HepG2 (cell line): ENCODE results near the gene AHSA1. TPM values are rescaled to one million over a fixed set of nuclear protein-coding genes. Genes with fewer than 3 reads are reported as not detected.
A peak's percentile ranks its signal among the peaks of the same experiment; 100 is the strongest.

ENCODE experiments used
- CCAR2 ChIP-seq: fragments of 200-400 bp; formaldehyde crosslinking; optimal IDR thresholded peaks from 2 replicates; pipeline ENCODE3; 2018; ENCODE audit warnings: low read depth, mild to moderate bottlenecking, low read length, moderate library complexity
- CREB3 ChIP-seq: sonication (generic); formaldehyde crosslinking; IDR thresholded peaks from 2 replicates; pipeline ENCODE4 v1.5.0; 2020; ENCODE audit warnings: missing genetic modification reagents
- HMG20A ChIP-seq: IDR thresholded peaks from 2 replicates; pipeline ENCODE4 v1.6.1; 2016; ENCODE audit warnings: borderline replicate concordance
- HMGXB3 ChIP-seq: sonication (generic); formaldehyde crosslinking; IDR thresholded peaks from 2 replicates; pipeline ENCODE4 v1.4.0; 2020; ENCODE audit warnings: missing genetic modification reagents, borderline replicate concordance
- MAFF ChIP-seq: IDR thresholded peaks from 2 replicates; pipeline ENCODE4 v1.6.1; 2011; ENCODE audit warnings: low read depth, low read length, improper control_type of control experiment
- NCOR1 ChIP-seq: fragments of 200-600 bp; sonication (generic); IDR thresholded peaks from 2 replicates; pipeline ENCODE4 v1.7.0; 2017; ENCODE audit warnings: antibody characterized with exemption, low read length, borderline replicate concordance
- PHF20 ChIP-seq: sonication (generic); formaldehyde crosslinking; IDR thresholded peaks from 2 replicates; pipeline ENCODE4 v1.5.0; 2020; ENCODE audit warnings: mild to moderate bottlenecking, missing genetic modification reagents
- POLR2AphosphoS5 ChIP-seq: IDR thresholded peaks from 2 replicates; pipeline ENCODE4 v1.6.1; 2012; ENCODE audit warnings: low read depth, low read length
- ZNF205 ChIP-seq: IDR thresholded peaks from 2 replicates; pipeline ENCODE4 v1.6.1; 2018; ENCODE audit warnings: missing biosample characterization, missing genetic modification reagents
- ZNF24 ChIP-seq: fragments of 450-650 bp; IDR thresholded peaks from 2 replicates; pipeline ENCODE4 v1.6.1; 2017; ENCODE audit warnings: antibody characterized with exemption, mild to moderate bottlenecking
- ZNF317 ChIP-seq: sonication (generic); formaldehyde crosslinking; IDR thresholded peaks from 2 replicates; pipeline ENCODE4 v1.5.0; 2020; ENCODE audit warnings: mild to moderate bottlenecking, missing genetic modification reagents
- ZNF564 ChIP-seq: sonication (generic); formaldehyde crosslinking; IDR thresholded peaks from 2 replicates; pipeline ENCODE4 v1.8.1; 2023; ENCODE audit warnings: mild to moderate bottlenecking, missing genetic modification reagents
- ZNF614 ChIP-seq: IDR thresholded peaks from 2 replicates; pipeline ENCODE4 v1.6.1; 2018; ENCODE audit warnings: missing biosample characterization, missing genetic modification reagents, inconsistent platforms, borderline replicate concordance
- ZNF670 ChIP-seq: sonication (generic); formaldehyde crosslinking; IDR thresholded peaks from 2 replicates; pipeline ENCODE4 v1.8.0; 2022; ENCODE audit warnings: mild to moderate bottlenecking, missing genetic modification reagents, borderline replicate concordance
- ZNF776 ChIP-seq: sonication (generic); formaldehyde crosslinking; IDR thresholded peaks from 2 replicates; pipeline ENCODE4 v1.4.0; 2020; ENCODE audit warnings: mild to moderate bottlenecking, missing genetic modification reagents
- ZSCAN21 ChIP-seq: sonication (generic); formaldehyde crosslinking; IDR thresholded peaks from 2 replicates; pipeline ENCODE4 v1.8.0; 2022; ENCODE audit warnings: mild to moderate bottlenecking, missing genetic modification reagents, moderate library complexity, borderline replicate concordance
- polyA plus RNA-seq, 8 experiments: library from polyadenylated mRNA; depleted of rRNA in 3 of 8; stranded (reverse) in 7 of 8; unstranded in 1 of 8; fragments of >200 nt; fragmentation: Illumina TruSeq in 4 of 8; extraction: Trizol in 4 of 8; gene quantifications; 2 replicates each; pipeline versions ENCODE4 v1.2.1 to v1.2.3, GENCODE V29; 2011 to 2016; ENCODE audit warnings: low read depth in 4 of 8, missing spikeins in 1 of 8, mixed read lengths in 1 of 8; ENCODE audit not compliant: insufficient read depth in 1 of 8
- total RNA-seq, 5 experiments: library from RNA; depleted of rRNA; stranded (reverse); fragments of >200 nt; fragmentation: Illumina TruSeq; extraction: Trizol; gene quantifications; 2 replicates each; pipeline ENCODE4 v1.2.3, GENCODE V29; 2016; ENCODE audit warnings: low read depth in 1 of 5
- TF ChIP-seq, protein P1 (sequence below), 2 experiments: sonication (generic) in 1 of 2; formaldehyde crosslinking in 1 of 2; IDR thresholded peaks; 2 replicates each; pipeline versions ENCODE4 v1.4.0 to v1.6.1; 2018 to 2020; ENCODE audit warnings: missing genetic modification reagents in 2 of 2, borderline replicate concordance in 1 of 2, low read depth in 1 of 2, mild to moderate bottlenecking in 1 of 2, missing biosample characterization in 1 of 2
- TF ChIP-seq, protein P2 (sequence below): IDR thresholded peaks from 2 replicates; pipeline ENCODE4 v1.4.0; 2020; ENCODE audit warnings: mild to moderate bottlenecking, missing genetic modification reagents

Gene AHSA1
- total and polyA plus RNA-seq, 2 of the 13 experiments (the other 11 are each of a cell fraction or from before 2014, with no cell fraction given) = 113 to 241 TPM

DNA sequence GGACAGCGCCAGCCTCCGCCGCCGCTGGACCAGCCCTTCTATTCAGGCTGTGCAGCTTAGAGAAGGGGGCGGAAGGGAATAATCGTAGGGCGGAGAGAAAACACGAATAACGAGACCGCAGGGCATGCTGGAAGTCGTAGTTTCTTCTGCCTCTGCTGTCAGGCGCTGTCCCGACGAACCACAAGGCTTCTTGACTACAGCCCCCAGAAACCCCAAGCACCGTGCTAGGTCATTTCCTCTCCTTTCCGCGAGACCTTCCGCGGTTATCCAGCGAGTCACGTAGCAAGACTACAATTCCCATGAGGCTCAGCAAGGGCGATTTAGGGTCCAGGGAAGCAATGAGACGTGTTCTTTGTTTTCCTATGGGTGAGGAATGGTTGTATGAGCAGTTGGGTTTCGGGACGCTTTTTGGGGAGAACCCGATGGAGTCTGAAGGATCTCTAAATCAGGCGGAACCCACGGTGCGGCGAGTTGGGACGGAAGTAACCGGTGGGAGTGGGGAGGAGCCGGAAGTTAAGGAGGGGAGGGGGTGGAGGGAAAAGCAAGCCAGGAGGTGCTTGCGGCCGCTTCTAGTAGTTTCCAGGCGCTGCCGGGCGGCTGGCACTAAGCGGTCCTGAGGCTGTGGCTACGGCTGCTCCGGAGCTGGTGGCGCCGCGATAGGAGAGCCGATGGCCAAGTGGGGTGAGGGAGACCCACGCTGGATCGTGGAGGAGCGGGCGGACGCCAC, at the start of gene AHSA1, which contains the start of gene VIPAS39 (continued):
- TF ChIP-seq CREB3 (CRISPR knock-in tag) (no peak), ZNF205 (CRISPR knock-in tag) (no peak; the same call in 1 of the 2 replicates), NCOR1 (peak; percentile 43; the same call in 1 of the 2 replicates), ZNF776 (CRISPR knock-in tag) (peak; percentile 79), HMGXB3 (peak; percentile 16; the same call in 1 of the 2 replicates), ZNF24 (no peak), CCAR2 (no peak), ZNF564 (CRISPR knock-in tag) (0 out of 2 replicates have a peak, but pooled peaks have one; percentile 21), PHF20 (peak; percentile 77), MAFF (no peak), POLR2AphosphoS5 (peak; percentile 94), ZNF670 (0 out of 2 replicates have a peak, but pooled peaks have one; percentile 27), HMG20A (no peak), ZNF614 (CRISPR knock-in tag) (0 out of 2 replicates have a peak, but pooled peaks have one; percentile 19), ZNF317 (CRISPR knock-in tag) (0 out of 2 replicates have a peak, but pooled peaks have one; percentile 41), ZSCAN21 (CRISPR knock-in tag) (no peak)
- TF ChIP-seq, protein P1, sequence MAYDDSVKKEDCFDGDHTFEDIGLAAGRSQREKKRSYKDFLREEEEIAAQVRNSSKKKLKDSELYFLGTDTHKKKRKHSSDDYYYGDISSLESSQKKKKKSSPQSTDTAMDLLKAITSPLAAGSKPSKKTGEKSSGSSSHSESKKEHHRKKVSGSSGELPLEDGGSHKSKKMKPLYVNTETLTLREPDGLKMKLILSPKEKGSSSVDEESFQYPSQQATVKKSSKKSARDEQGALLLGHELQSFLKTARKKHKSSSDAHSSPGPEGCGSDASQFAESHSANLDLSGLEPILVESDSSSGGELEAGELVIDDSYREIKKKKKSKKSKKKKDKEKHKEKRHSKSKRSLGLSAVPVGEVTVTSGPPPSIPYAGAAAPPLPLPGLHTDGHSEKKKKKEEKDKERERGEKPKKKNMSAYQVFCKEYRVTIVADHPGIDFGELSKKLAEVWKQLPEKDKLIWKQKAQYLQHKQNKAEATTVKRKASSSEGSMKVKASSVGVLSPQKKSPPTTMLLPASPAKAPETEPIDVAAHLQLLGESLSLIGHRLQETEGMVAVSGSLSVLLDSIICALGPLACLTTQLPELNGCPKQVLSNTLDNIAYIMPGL (CRISPR knock-in tag; IDR thresholded peaks at IDR 0.05; ENCODE audit: borderline replicate concordance in 1 of 2, low read depth in 1 of 2) = peak; percentile 8 to 48; a peak in 3 of 4 replicates
- TF ChIP-seq, protein P2, sequence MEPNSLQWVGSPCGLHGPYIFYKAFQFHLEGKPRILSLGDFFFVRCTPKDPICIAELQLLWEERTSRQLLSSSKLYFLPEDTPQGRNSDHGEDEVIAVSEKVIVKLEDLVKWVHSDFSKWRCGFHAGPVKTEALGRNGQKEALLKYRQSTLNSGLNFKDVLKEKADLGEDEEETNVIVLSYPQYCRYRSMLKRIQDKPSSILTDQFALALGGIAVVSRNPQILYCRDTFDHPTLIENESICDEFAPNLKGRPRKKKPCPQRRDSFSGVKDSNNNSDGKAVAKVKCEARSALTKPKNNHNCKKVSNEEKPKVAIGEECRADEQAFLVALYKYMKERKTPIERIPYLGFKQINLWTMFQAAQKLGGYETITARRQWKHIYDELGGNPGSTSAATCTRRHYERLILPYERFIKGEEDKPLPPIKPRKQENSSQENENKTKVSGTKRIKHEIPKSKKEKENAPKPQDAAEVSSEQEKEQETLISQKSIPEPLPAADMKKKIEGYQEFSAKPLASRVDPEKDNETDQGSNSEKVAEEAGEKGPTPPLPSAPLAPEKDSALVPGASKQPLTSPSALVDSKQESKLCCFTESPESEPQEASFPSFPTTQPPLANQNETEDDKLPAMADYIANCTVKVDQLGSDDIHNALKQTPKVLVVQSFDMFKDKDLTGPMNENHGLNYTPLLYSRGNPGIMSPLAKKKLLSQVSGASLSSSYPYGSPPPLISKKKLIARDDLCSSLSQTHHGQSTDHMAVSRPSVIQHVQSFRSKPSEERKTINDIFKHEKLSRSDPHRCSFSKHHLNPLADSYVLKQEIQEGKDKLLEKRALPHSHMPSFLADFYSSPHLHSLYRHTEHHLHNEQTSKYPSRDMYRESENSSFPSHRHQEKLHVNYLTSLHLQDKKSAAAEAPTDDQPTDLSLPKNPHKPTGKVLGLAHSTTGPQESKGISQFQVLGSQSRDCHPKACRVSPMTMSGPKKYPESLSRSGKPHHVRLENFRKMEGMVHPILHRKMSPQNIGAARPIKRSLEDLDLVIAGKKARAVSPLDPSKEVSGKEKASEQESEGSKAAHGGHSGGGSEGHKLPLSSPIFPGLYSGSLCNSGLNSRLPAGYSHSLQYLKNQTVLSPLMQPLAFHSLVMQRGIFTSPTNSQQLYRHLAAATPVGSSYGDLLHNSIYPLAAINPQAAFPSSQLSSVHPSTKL = no peak
